ENCODE data around the gene ASCL5.

- TF ChIP-seq MYBL2 (IDR thresholded peaks at IDR 0.05; ENCODE audit: low read depth) (no peak), MYBL2 (CRISPR knock-in tag; IDR thresholded peaks at IDR 0.05; ENCODE audit: borderline replicate concordance) (no peak), ZNF740 (CRISPR knock-in tag; IDR thresholded peaks at IDR 0.05) (no peak), ZNF740 (tag; IDR thresholded peaks at IDR 0.05) (no peak), ERF (CRISPR knock-in tag; IDR thresholded peaks at IDR 0.05) (no peak), CREB1 (IDR thresholded peaks at IDR 0.05) (no peak), CREB1 (CRISPR knock-in tag; IDR thresholded peaks at IDR 0.05) (no peak)
Measured at GRCh38 chr1:201145132-201145531, 18.1 kb upstream of the ASCL5 start.

All from K562 (cell line).